ENCODE data around the gene SEZ6L. TPM values are rescaled to one million over a fixed set of nuclear protein-coding genes. Genes with fewer than 3 reads are reported as not detected.

The SEZ6L gene
- total RNA-seq, 1 donor from 2014 or later, result 0.32 TPM

DNA sequence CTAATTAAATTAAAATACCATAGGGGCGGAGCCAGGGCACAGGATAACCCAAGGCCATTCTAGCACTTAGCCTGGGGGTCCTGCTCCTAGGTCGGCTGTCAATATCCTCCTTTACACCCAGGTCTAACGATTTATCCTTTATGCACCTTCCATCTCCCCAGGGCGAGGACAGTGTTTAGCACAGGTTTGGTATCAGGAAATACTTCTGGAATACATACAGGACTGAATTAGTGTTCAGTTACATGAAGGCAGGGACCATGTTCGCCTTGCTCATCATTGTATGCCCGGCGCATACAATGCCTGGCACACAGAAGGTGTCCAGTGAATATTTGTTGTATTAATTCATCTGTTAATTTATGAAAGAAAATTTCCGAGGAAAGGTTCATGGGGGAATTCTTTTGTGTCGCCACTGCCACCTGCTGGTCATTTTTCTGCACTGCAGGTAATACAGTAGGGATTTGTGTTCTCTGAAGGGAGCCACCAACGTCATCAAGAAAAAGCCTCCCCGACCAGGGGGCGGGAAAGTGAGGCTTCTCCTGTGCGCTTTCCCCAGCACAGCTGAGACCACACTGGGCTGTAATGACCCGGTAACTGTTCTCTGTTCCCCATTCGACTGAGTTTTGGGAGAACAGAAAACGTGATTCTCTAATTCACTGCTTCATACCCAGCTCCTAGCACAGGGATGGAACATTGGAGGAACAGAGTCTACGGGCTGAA lies 191.1 kb downstream of the SEZ6L start:
- no peaks in the 10 kb centered on the region for H3K36me3 ChIP-seq
- intact Hi-C loops (cut with DNase I), result no loop called here
- H3K4me3 ChIP-seq, result no peak overlapping the region
- peaks cover 8% of the 10 kb centered on the region for H3K4me1 ChIP-seq
- TF ChIP-seq, protein P1, sequence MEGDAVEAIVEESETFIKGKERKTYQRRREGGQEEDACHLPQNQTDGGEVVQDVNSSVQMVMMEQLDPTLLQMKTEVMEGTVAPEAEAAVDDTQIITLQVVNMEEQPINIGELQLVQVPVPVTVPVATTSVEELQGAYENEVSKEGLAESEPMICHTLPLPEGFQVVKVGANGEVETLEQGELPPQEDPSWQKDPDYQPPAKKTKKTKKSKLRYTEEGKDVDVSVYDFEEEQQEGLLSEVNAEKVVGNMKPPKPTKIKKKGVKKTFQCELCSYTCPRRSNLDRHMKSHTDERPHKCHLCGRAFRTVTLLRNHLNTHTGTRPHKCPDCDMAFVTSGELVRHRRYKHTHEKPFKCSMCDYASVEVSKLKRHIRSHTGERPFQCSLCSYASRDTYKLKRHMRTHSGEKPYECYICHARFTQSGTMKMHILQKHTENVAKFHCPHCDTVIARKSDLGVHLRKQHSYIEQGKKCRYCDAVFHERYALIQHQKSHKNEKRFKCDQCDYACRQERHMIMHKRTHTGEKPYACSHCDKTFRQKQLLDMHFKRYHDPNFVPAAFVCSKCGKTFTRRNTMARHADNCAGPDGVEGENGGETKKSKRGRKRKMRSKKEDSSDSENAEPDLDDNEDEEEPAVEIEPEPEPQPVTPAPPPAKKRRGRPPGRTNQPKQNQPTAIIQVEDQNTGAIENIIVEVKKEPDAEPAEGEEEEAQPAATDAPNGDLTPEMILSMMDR (IDR thresholded peaks at IDR 0.05), result peak; percentile 96
- peak; percentile 73 for ATAC-seq
- H3K27ac ChIP-seq, result no peak overlapping the region
- peaks cover 12% of the 10 kb centered on the region for H3K27me3 ChIP-seq
- DNase-seq, result no peak
- H3K9me3 ChIP-seq, result no peaks in the 10 kb centered on the region

DNA sequence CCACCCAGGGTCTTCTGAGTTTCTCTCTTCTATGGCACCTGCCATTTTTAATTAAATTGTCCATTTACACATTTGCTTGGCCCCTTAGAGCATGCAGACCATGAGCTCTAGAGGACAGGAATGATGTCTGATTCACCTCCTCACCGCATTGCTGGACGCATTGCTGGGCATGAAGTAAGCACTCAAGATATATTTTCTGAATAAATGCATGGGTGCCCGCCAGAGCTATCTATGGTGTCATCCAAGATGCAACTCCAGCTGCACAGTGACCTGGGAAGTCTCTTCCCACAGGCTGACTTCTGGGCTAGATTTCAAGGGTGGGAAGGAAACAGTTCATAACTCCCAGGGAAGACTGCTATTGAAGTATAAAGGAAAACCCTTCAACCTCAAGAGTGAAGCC lies 193.2 kb downstream of the SEZ6L start:
- no peaks in the 10 kb centered on the region for H3K9me3 ChIP-seq
- TF ChIP-seq, protein P1 (IDR thresholded peaks at IDR 0.05), result no peak
- no peak for DNase-seq
- intact Hi-C loops (cut with DNase I), result no loop called here
- peaks cover 12% of the 10 kb centered on the region for H3K27me3 ChIP-seq
- H3K36me3 ChIP-seq, result no peaks in the 10 kb centered on the region
- H3K4me3 ChIP-seq, result no peak overlapping the region
- H3K27ac ChIP-seq, result no peak overlapping the region
- no peak for ATAC-seq
- H3K4me1 ChIP-seq, result peaks cover 8% of the 10 kb centered on the region

DNA sequence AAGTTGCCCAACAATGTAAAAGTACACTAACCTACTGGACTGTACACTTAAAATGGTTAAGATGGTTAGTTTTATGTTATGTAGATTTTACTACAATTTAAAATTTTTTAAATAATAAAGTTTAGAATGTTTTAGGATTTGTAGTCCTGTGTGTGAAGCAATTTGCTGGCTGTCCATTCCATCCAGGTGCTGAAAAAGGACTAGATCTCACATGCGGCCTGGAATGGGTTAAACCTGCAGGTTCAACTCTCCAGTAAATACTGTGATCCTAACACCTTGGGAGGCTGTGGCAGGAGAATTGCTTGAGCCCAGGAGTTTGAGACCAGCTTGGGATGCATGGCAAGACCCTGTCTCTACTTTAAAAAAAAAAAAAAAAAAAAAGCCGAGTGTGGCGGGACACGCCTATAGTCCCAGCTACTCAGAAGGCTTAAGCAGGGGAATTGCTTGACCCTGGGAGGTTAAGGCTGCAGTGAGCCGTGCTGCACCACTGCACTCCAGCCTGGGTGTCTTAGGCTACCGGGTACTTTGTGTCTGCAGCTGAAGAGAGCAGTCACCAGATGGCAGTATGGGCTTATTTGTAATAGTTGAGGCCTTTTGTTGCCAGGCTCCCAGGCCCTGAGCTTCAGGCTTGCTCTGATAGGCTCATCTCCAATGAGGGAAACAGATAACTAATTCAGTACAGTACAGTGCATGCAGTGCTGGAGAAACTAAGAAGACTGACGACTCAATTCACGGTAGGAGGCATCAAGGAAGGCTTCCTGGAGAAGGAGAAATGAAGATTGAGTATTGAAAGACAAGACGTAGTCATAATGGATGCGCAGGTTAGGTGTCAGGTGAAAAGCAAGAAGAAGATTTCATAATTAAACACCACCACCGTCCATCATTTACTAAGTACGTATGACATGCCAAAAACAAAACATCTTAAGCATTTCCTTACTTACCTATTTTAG lies 195.1 kb downstream of the SEZ6L start:
- intact Hi-C loops (cut with DNase I), result no loop called here
- DNase-seq (no peak), ATAC-seq (peak; percentile 91)
- no peaks in the 10 kb centered on the region for H3K36me3 ChIP-seq
- H3K27ac ChIP-seq, result no peak overlapping the region
- TF ChIP-seq, protein P1 (IDR thresholded peaks at IDR 0.05), result peak; percentile 61
- no peak overlapping the region for H3K4me3 ChIP-seq
- no peaks in the 10 kb centered on the region for H3K9me3 ChIP-seq
- H3K27me3 ChIP-seq, result peaks cover 19% of the 10 kb centered on the region
- peaks cover 8% of the 10 kb centered on the region for H3K4me1 ChIP-seq

DNA sequence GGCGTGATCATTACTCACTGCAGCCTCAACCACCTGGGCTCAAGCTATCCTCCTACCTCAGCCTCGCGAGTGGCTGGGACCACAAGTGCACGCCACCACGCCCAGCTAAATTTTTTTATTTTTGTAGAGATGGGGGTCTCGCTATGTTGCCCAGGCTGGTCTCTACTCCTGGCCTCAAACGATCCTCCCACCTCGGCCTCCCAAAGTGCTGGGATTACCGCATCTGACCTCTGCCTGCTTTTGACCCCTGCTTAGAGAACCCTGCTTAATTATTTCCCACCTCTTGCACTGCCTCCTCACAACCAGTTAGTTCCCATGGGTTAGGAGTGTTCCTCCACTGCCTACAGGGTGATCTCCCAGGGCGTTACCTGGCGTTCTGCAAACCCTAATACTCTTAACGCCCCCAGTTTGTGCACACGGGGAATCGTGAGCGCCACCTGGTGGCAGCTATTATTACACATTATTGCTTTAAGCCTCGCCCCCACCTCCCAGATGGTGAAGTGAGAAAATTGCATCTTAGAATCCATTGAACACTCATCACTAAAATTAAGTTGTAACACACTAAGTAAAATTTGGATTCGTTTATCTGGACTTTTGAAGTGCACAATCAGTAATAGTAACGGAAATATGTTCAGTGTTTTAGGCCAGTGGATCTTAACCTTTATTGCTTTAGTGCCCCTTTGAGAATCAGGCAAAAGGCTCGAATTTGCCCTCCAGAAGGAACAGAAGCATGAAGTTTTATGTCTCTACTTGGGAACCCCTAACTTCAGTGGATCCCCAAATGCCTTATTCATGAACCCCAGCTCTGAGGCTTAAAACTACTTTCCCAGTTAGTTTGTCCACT lies 198.4 kb downstream of the SEZ6L start:
- TF ChIP-seq, protein P1 (IDR thresholded peaks at IDR 0.05), result peak; percentile 74
- no peak overlapping the region for H3K4me3 ChIP-seq
- peak; percentile 74 for ATAC-seq
- no peaks in the 10 kb centered on the region for H3K9me3 ChIP-seq
- no peak overlapping the region for H3K27ac ChIP-seq
- no peak for DNase-seq
- H3K27me3 ChIP-seq, result peaks cover 6% of the 10 kb centered on the region
- no peaks in the 10 kb centered on the region for H3K4me1 ChIP-seq
- no peaks in the 10 kb centered on the region for H3K36me3 ChIP-seq
- intact Hi-C loops (cut with DNase I), result no loop called here

DNA sequence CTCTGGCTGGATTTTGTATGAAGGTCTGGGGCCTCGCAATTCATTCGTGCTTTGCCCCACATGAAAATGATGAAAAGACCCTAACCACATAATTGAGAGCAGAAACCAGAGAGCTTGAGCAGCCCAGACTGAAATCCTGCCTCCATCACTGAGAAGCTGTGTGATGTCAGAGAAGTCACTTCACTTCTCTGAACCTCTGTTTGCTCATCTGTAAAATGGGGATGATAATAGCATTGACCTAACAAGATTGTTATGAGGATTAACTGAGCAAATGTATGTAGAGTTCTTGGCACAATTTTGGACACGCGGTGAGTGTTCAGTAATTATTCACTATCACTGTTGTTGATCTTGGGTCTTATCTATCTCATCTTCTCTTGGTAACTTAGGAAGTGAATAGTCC lies 203.6 kb downstream of the SEZ6L start:
- H3K36me3 ChIP-seq, result no peaks in the 10 kb centered on the region
- H3K27me3 ChIP-seq, result peaks cover 35% of the 10 kb centered on the region
- no peak overlapping the region for H3K27ac ChIP-seq
- ATAC-seq, result no peak
- DNase-seq, result no peak
- no peaks in the 10 kb centered on the region for H3K4me1 ChIP-seq
- H3K4me3 ChIP-seq, result no peak overlapping the region
- H3K9me3 ChIP-seq, result no peaks in the 10 kb centered on the region
- intact Hi-C loops (cut with DNase I), result no loop called here
- TF ChIP-seq, protein P1 (IDR thresholded peaks at IDR 0.05), result no peak

Data from upper lobe of right lung (tissue), 1 donor.